Activated naive CD4-positive, alpha-beta T cell treated with anti-CD3 and anti-CD28 coated beads, Interleukin-2, amount 50 U/mL, for 16 hours (primary cell): ENCODE measurements around the gene GTSE1.

Experiments used
- DNase-seq: peaks from one replicate; pipeline ENCODE4 v3.0.0-alpha.2; 2020

The GTSE1 gene

DNA sequence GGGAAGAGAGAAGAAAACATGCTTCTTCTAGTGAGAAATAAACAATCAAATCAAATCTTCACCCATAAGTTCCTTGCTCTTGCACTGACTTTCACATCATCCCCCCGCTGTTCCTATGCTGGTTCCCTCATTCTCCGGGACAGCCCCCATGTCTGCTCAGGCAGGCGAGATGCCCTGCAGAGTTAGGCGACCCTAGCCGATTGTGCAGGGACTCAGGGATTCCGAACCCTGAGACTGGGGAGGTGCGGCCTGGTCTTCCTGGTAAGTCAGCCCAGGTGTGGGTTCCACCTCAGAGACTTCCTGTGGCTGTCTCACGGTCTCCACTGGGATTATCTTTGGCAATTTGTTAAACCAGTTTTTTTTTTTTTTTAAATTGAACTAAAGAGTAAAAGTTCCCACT lies 22.3 kb upstream of the GTSE1 start:
- DNase-seq, result no peak

DNA sequence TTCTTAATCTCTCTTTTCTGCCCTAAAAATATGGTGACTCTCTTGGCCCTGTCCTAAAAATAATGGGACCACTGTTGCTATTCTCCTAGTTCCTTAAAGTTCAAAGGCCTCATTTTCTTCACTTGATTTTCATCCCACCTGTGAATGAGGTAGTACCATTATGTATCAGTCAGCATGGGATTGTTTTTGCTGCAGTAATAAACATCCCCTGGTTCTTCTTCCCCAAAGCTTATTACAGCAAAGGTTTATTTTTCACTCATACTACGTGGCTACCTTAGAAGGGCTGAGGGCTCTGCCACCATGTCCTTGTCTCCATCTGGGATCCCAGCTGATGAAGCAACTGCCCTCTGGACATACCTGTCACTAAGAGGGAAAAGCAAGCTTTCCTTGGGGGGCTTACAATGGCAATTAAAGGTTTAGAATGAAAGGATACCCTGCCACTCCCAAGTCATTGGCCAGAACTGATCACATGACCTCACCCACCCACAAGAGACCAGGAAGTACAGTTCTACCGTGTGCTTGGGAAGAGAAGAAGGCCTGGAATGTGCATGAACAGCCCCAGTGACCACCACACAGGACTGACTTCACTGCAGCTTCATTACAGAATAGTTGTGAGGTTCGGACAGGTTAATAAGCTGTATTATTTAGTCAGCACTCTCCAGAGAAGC lies 21.1 kb upstream of the GTSE1 start:
- no peak for DNase-seq

DNA sequence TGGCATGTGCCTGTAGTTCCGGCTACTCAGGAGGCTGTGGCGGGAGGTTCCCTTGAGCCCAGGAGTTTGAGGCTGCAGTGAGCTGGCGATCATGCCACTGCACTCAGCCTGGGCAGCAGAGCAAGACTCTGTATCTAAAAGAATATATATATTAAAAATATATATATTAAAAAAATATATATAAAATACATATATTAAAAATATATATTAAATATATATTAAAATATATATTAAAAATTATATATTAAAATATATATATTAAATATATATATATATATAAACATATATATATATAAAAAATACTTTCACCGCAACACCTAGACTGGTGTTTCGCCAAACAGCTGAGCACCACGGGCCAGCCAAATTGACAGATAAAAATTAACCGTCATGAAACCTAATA lies 20.1 kb upstream of the GTSE1 start:
- DNase-seq, result no peak

GRCh38 chr22:46278656-46279645 lies 17.7 kb upstream of the GTSE1 start:
- no peak for DNase-seq

- no peak for DNase-seq
Observed at GRCh38 chr22:46280063-46280817, 16.4 kb upstream of the GTSE1 start.

DNA sequence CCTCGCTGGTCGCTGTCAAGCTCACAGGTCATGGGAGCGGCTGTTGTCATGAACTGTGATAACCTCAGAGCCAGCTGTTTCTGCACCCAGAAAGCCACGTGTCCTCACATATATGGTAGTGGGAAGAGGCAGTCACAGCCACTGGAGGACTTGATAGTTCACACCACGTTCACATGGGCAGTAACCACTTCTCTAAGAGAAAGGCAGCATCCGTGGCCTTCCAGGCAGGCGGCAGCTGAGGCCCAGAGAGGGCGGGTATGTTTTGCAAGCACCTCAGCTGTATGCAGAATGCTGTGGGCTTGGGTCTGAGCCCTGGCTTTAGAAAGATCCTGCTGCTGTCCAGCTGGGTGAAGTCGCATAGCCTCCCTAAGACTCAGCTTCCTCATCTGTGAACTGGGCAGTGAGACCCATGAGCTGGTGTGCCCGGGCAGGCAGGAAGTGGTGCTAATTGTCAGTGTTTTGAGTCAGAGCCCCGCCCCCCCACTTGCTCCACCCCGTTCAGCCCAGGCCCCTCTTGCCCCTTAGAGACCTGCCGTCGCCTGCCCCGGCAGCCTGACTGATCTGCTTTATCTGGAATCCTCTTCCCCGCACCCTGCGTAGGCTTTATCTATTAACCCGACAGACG lies 15.6 kb upstream of the GTSE1 start:
- no peak for DNase-seq

GRCh38 chr22:46281866-46282678 lies 14.6 kb upstream of the GTSE1 start:
- no peak for DNase-seq

DNA sequence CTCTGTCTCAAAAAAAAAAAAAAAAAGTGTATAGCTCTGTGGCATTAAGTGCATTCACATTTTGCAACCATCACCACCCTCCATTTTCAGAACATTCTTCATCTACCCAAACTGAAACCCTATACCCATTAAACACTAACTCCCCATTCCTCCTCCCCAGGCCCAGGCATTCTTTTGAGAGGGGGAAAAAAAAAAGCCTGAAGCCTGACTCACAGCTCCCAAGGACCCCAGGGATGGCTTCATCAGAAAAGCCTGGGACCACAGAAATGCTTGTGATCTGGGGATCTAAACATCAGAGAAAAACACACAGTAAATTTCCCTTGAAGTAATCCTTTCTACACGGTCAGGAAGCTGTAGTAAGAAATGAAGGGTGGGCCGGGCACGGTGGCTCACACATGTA lies 10.7 kb upstream of the GTSE1 start:
- DNase-seq, result no peak

GRCh38 chr22:46286941-46287872 lies 9.5 kb upstream of the GTSE1 start:
- no peak for DNase-seq

GRCh38 chr22:46287873-46288751 lies 8.6 kb upstream of the GTSE1 start:
- no peak for DNase-seq

DNA sequence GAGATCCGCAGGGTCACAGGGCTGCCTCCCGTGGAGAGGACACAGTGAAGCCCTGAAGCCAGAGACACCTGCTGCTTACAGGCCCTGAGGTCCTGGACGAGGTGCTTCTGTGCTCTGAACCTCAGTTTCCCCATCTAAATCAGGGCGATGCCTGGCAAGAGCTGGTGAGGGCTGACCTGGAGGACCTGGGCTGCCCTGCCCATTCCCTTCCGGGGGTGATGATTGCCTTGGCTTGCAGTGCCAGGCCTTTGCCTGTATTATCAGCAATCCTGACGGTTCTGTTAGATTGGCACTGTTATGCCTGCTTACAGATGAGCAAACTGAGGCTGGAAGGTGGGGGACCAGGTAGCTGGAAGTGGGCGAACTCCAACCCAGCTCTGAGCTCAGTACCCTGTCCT lies 7.8 kb upstream of the GTSE1 start:
- DNase-seq, result no peak

GRCh38 chr22:46289244-46289891 lies 7.3 kb upstream of the GTSE1 start:
- DNase-seq, result no peak

- DNase-seq, result no peak
Observed at GRCh38 chr22:46290121-46290842, 6.4 kb upstream of the GTSE1 start.

DNA sequence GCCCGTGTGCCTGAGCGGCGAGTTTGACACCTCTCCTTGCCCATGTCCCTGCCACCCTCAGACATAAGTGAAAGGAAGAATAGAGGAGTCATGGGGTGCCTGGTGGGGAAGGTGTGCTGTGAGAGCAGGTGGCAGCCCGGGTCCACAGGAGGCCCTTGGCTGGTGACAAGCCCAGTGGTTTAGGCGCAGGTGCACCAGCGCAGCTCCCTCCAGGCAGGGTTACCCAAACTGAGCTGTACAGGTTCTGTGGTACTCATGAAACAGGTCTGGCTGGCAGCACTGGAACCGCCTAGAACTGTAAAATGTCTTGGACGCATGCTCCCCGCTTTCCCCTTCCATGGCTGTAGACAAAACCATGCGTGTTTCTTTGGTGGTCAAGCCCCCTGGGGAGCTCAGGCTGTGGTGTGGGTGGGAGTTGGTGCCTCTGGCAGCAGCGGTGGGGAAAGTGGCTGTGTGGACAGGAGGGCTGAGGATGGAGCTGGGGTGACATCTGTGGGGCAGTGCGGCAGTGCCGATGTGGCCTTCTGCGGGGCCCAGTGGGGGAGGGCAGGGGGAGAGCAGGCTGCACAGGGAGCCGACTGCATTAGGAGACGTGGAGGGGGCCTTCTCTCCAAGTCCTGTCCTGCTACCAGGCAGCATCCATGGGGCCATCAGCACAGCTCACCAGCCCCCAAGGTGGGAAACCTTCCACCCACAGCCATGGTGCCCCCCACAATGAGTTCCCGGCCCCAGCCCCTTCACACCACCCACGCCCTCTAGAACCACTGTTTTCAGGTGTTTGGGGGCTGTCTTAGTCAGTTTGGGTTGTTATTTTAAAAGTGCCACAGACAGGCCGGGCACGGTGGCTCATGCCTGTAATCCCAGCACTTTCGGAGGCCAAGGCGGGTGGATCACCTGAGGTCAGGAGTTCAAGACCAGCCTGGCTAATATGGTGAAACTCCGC lies 5.6 kb upstream of the GTSE1 start:
- no peak for DNase-seq

DNA sequence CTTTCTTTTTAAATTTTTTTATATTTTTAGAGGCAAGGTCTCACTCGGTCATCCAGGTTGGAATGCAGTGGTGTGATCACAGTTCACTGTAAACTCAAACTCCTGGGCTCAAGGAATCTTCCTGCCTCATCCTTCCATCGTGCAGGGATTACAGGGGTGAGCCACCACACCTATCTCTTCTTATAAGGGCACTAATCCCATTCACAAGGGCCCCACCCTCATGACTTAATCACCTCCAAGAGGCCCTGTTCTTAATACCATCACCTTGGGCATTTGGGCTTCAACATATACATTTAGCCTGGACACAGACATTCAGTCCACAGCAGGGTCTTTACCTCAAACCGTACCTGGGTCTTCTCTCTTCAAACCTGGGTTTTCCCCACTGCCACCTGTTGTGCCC lies 4.5 kb upstream of the GTSE1 start:
- DNase-seq, result no peak

- DNase-seq, result no peak
Observed at GRCh38 chr22:46292732-46293131, 3.9 kb upstream of the GTSE1 start.

DNA sequence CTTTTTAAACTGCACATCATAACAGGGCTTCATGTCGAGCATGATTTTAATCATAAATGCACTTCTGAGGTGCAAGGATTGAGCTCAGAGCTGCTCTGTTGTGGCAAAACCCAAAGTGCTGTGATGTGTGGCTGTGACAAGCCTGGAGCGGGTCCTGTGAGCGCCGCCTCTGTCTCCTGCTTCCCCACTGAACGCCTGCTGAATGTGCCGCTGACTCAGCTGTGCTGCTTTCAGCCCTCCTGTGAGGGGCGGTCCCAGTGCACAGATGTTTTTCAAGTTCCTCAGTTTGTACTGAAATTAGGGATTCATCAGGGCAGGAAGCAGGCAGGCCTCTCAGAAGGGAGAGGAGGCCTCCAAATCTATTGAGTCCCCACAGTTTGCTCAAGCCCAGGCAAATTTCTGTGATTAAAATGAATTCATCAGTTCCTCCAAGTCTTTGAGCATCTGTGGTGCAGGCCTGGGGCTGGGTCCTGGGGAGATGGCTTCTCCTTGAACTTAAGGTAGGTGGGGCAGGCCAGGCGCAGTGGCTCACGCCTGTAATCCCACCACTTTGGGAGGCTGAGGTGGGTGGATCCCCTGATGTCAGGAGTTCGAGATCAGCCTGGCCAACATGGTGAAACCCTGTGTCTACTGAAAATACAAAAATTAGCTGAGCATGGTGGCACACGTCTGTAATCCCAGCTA lies 3.0 kb upstream of the GTSE1 start:
- DNase-seq, result no peak
